HG03342 (cell line): ENCODE results near the gene CLOCK.
A peak's percentile ranks its signal among the peaks of the same experiment; 100 is the strongest.
"Not testable (repeated sequence)": the region's sequence is repeated elsewhere in the genome, so short reads cannot be mapped to it uniquely, and the experiment has no call there.

ENCODE experiments used
- ATAC-seq: cut with Tn5 transposase; IDR thresholded peaks from one replicate; pipeline ENCODE4 v1.9.1; 2021; ENCODE audit warnings: mild to moderate bottlenecking, moderate library complexity; ENCODE audit not compliant: unreplicated experiment

CLOCK gene, protein sequence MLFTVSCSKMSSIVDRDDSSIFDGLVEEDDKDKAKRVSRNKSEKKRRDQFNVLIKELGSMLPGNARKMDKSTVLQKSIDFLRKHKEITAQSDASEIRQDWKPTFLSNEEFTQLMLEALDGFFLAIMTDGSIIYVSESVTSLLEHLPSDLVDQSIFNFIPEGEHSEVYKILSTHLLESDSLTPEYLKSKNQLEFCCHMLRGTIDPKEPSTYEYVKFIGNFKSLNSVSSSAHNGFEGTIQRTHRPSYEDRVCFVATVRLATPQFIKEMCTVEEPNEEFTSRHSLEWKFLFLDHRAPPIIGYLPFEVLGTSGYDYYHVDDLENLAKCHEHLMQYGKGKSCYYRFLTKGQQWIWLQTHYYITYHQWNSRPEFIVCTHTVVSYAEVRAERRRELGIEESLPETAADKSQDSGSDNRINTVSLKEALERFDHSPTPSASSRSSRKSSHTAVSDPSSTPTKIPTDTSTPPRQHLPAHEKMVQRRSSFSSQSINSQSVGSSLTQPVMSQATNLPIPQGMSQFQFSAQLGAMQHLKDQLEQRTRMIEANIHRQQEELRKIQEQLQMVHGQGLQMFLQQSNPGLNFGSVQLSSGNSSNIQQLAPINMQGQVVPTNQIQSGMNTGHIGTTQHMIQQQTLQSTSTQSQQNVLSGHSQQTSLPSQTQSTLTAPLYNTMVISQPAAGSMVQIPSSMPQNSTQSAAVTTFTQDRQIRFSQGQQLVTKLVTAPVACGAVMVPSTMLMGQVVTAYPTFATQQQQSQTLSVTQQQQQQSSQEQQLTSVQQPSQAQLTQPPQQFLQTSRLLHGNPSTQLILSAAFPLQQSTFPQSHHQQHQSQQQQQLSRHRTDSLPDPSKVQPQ

GRCh38 chr4:55546756-55547465 is at the start of gene CLOCK:
TSS of gene CLOCK (minus strand) at chr4:55546909. CDS start at chr4:55482785, 64,124 bp downstream.
- ATAC-seq, result peak; percentile 69

- no peak for ATAC-seq
These were observed 45.3 kb upstream of the CLOCK start, which contains the start of gene PDCL2 for GRCh38 chr4:55592014-55592413. TSS of gene PDCL2 (minus strand) at chr4:55592245. CDS start at chr4:55592109, 136 bp downstream.

- no peak for ATAC-seq
These were observed 41.5 kb upstream of the CLOCK start for GRCh38 chr4:55588160-55588559.

DNA sequence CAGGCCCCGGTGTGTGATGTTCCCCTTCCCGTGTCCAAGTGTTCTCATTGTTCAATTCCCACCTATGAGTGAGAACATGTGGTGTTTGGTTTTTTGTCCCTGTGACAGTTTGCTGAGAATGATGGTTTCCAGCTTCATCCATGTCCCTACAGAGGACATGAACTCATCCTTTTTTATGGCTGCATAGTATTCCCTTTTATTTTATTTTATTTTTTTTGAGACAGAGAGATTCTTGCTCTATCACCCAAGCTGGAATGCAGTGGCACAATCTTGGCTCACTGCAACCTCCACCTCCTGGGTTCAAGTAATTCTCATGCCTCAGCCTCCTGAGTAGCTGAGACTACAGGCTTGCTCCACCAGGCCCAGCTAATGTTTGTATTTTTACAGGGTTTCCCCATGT is 36.1 kb upstream of the CLOCK start:
- not testable (repeated sequence) for ATAC-seq

- ATAC-seq, result no peak
These were observed 31.8 kb upstream of the CLOCK start for GRCh38 chr4:55578341-55579010.

DNA sequence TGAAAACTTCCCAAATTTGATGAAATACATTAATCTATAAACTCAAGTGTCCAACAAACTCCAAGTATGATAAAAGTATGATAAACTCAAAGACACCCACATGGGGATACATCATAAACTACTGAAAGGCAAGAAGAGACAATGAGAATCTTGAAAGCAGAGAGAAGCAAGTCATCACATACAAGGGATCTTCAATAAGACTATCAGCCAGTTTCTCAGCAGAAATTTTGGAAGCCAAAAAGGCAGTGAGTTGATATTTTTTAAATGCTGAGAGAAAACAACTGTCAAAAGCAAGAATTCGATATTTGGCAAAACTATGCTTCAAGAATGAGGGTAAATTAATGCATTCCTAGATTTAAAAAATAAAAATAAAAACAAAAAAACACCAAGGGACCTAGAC is 28.8 kb upstream of the CLOCK start:
- ATAC-seq, result no peak

- no peak for ATAC-seq
These were observed 27.5 kb upstream of the CLOCK start for GRCh38 chr4:55574252-55574651.

GRCh38 chr4:55571806-55572205 is 25.1 kb upstream of the CLOCK start:
- ATAC-seq, result no peak

GRCh38 chr4:55568905-55569504 is 22.3 kb upstream of the CLOCK start:
- peak; percentile 65 for ATAC-seq

DNA sequence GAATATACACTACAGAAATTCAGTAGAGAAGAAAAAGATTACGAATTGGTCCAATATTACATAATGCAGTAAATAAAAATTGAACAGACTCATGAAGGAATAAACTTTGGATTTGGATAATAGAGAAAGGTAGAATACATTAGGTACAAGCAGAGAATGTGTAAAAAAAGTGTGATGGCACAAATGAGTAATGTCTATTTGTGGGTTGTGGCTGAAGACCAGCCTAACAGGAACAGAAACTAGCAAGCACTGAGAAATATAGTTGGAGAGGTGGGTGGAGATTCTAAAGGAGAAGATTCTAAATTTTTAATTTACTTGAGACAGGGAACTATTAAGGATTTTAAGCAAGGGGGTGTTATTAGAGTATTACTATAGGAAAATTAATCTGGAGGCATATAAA is 15.2 kb upstream of the CLOCK start:
- peak; percentile 100 for ATAC-seq

- ATAC-seq, result no peak
These were observed 13.4 kb upstream of the CLOCK start for GRCh38 chr4:55560096-55560495.

DNA sequence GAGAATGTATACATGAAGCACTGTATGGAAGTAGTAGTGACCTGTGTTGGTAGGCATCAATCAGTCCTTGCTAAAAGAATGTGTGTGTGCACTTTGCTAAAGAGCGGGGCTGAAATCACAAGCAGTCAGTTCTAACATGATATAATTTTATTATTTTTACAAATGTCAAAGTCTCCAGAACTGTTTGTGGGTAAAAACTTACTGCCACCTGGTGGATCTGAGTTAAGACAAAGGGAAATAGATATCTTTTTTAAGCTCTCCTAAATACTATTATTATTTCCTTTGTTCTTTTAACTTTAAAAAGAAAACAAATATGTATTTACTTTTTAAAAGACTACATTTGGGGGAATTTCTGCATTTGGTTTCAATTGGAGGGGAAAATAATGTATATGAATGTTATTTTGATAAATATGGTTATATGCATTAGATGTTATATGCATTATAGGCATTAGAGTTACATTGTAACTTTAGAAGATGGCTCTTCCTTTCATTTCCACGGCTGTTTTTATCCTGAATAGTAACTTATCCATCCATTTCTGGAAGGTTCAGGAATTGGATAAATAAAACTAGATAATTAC is 7.8 kb upstream of the CLOCK start:
- ATAC-seq, result no peak

DNA sequence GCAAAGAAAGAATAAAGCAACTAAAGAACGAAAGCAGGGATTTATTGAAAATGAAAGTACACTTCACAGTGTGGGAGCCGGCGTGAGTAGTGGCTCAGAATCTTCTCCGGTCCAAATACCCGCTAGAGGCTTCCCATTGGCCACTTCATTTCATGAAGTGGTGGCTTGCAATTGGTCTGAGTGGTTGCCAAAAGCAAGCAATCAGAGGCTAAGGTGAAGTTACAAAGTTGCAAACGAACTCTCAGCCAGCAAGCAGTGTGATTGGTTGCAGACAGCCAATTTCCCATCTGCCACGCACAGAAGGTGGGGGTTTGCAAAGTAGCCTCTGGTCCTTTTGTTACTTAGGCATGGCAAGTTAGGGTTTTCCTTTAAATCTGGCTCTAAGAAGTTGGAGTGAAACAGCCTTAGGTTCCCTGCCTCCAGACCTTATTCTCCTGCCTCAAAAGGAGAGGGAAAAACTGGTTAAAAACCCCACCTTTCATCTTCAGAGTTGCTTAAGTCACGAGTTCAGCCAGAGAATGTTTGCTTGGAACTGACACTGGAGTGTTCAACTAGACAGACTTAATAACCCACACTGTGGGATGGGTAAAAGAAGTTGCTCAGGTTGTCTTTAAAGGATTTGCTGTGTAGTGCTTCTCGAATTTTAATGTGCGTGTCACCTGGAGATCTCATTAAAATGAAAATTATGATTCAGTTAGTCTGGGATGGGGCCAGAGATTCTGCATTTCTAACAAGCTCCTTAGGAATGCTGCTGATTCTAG is 6.9 kb upstream of the CLOCK start:
- ATAC-seq, result no peak

DNA sequence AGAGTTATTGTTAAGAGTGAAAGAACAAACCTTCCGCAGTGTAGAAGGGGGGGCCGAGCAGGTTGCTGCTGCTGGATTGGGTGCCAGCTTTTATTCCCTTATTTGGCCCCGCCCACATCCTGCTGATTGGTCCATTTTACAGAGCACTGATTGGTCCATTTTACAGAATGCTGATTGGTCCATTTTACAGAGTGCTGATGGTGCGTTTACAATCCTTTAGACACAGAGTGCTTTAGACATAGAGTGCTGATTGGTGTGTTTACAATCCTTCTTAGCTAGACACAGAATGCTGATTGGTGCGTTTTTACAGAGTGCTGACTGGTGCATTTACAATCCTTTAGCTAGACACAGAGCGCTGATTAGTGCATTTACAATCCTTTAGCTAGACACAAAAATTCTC is 5.3 kb upstream of the CLOCK start:
- not testable (repeated sequence) for ATAC-seq

GRCh38 chr4:55549888-55550287 is 3.2 kb upstream of the CLOCK start:
- ATAC-seq, result no peak

GRCh38 chr4:55547918-55548317 is 1.2 kb upstream of the CLOCK start:
- ATAC-seq, result no peak

DNA sequence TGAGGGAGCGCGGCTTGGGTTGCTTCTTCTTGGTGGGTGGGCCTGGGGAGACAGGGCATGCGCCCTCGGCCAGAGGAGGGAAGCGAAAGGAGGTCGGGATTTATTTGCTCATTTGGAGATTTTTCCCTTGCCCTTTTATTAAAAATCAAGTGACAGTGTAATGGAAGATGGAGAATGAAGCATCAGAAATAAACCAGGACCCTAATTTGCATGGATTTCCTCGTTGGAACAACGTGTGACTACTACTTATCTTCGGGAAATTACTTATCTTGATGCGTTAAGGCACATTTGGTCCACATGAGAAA is 709 bp upstream of the CLOCK start:
- no peak for ATAC-seq

GRCh38 chr4:55546506-55546755 is 278 bp downstream of the CLOCK start:
- ATAC-seq, result peak; percentile 40

GRCh38 chr4:55545641-55546505 is 836 bp downstream of the CLOCK start:
- peak; percentile 46 for ATAC-seq
